HG03520 (cell line): ENCODE data around the gene ADGRV1.
"Not testable (repeated sequence)": the region's sequence is repeated elsewhere in the genome, so short reads cannot be mapped to it uniquely, and the experiment has no call there.

Source experiments
- ATAC-seq: cut with Tn5 transposase; IDR thresholded peaks from one replicate; pipeline ENCODE4 v1.9.1; 2021; ENCODE audit warnings: mild to moderate bottlenecking, moderate library complexity; ENCODE audit not compliant: unreplicated experiment

The ADGRV1 gene

GRCh38 chr5:90709323-90710155 is 150.9 kb downstream of the ADGRV1 start:
- ATAC-seq: peak; percentile 74

DNA sequence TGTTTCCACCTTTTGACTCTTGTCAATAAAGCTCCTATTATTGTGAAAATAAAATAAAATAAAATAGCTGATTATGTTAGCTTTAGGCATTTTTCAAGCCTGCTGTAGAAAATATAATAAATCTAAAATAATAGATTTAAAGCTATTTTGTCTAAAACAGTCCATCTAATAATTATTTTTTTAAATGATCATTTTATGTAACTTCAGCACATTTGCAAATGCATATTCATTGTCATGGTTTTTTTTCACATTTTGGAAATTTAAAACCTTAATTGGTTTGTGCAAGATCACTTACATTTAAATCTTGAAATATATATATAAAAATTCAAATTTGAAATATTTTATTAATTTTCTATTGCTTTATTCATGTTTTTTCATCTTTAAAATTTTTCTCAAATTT is 159.8 kb downstream of the ADGRV1 start:
- ATAC-seq: no peak

- no peak for ATAC-seq
These were observed 181.0 kb downstream of the ADGRV1 start for GRCh38 chr5:90739567-90739966.

DNA sequence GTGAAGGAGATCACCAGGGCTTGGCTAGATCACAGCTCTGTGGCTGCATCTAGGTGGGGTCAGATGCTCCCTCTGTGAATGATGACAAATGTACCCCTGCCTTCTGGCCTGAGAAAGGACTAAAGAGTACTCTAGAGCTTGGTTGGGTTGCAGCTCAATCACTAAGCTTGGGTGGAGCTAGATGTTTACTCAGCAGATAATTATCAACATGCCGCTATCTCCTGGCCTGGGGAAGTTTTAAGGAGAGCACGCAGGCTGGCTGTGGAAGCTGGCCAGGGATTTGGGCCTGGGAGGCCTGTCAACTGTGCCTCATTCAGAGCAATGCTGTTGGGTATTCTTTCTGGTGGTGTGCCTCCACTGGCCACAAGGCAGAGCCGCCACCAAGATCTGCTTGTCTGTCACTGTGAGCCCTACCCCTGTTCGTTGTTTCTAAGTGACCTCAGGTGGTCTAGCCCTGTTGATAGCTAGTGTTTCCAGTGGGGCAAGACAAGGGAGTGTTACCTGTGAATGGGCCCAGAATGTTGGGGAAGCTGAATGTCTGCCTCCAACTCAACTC is 181.7 kb downstream of the ADGRV1 start:
- no peak for ATAC-seq

GRCh38 chr5:90741022-90741564 is 182.5 kb downstream of the ADGRV1 start:
- no peak for ATAC-seq

- ATAC-seq: no peak
These were observed 187.5 kb downstream of the ADGRV1 start for GRCh38 chr5:90746119-90746518.

GRCh38 chr5:90747175-90747574 is 188.6 kb downstream of the ADGRV1 start:
- ATAC-seq: no peak

- ATAC-seq: no peak
These were observed 189.1 kb downstream of the ADGRV1 start for GRCh38 chr5:90747693-90748092.

DNA sequence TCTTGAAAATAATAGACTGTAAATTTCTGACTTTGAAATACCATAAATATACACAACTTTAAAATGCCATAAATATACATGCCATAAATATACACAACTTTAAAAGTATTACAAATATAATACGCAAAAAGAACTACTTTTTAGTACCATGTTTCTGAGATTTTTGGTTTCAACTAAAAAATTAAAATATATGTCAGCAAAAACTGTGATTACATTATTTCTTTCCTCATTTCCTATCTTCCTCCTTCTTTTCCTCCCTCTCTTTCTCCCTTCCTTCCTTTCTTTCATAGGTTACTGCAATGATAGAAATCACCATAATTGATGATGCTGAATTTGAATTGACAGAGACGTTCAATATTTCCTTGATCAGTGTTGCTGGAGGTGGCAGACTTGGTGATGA is 200.5 kb downstream of the ADGRV1 start:
- no peak for ATAC-seq

DNA sequence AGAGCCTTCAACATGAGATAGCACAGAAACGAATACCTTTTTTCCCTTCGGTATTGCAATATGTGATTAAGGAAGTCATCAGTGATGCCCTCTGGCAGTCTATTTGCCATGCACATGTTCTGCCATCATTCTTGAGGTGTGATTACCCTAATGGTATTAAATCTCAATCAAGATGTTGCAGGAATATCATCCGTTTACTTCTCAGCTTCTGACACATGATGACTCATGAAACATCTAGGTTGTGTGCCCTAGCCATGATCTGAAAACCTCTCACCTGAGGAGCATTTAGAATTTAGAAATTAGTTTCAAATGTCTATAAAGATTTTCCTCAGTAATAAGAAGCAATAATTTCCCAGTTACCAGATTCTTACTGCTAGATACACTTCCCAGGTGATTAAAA is 209.1 kb downstream of the ADGRV1 start:
- ATAC-seq: no peak

DNA sequence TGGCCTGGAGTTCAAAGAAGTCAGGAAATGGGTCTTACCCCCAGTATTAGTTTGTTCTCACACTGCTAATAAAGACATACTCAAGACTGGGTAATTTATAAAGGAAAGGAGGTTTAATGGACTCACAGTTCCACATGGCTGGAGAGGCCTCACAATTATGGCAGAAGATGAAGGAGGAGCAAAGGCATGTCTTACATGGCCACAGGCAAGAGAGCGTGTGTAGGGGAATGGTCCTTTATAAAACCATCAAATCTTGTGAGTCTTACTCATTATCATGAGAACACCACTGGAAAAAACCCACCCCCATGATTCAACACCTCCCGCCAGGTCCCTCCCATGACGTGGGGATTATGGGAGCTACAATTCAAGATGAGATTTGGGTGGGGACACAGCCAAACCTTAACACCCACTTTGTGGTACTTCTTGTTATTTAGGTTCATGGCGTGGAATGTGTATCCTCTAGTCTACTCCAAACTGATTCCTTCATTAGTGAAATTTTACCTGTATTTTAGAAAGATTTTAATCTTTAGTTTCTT is 211.5 kb downstream of the ADGRV1 start:
- not testable (repeated sequence) for ATAC-seq

DNA sequence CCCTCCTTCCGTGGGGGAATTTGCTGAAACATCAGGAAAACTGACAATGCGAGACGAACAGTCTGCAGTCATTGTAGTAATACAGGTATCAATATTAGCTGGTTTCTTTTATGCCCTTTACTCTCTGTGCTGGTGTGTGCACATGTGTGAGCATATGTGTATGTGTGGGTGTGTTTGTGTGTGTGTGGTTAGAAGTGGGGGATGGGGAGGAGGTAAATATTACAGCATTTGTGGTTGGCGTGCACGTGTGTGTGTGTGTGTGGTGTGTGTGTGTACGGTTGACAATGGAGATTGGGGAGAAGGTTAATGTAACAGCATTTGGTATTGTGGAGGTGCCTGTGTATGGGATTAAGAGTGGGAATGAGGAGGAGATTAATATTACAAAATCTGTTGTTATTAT is 219.4 kb downstream of the ADGRV1 start:
- ATAC-seq: no peak

DNA sequence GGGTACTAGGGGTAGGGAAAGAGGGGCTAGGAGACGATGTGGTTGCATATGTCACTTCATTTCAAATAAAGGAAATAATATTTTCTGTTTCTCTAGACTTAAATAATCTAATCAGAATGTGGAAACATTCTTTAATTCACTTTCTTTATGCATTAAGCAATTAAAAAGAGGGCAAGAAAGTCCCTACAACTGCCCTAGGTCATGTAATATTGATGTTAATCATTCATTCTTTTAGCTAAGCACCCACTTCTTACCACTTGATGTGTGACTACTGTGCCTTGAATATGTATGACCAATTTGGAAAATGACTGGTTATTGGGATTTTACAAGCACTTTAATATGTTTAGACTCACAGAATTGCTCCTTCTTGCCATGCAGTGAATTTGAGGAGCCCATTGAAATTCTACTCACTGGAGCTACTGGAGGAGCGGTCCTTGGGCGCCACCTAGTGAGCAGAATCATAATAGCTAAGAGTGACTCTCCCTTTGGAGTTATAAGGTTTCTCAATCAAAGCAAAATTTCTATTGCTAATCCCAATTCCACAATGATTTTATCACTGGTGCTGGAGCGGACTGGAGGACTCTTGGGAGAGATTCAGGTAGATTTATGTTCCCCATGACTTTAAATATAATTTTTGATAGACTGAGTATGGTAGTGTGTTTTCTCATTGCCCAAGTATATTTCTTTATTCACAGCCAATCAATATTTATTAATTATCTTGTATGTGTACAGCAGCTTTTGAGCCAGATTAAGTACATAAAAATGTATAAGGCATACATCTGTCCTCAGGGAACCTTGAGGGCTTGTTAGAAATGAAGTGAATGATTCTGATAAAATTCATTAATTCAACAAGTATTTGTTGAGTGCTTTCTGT is 225.1 kb downstream of the ADGRV1 start:
- ATAC-seq: peak; percentile 94

DNA sequence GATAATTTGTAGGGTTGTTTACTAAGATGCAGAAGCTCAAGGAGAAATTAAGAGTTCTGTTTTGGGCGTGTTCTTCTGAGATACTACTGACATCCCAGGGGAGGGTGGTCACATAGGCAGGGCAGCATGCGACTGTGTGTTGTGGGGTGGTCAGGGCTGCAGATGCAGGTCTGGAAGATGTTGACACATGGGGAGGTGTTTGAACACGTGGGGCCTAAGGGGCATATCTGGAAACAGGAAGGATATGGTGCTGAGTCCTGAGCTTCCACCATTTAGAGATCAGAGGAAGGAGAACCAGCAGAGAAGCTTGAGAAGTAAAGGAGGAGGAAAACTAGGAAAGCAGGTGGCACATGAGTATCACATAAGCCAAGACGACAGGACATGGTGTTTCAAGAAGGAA is 228.2 kb downstream of the ADGRV1 start:
- ATAC-seq: no peak

- ATAC-seq: no peak
These were observed 234.1 kb downstream of the ADGRV1 start for GRCh38 chr5:90792725-90793124.

- no peak for ATAC-seq
These were observed 234.6 kb downstream of the ADGRV1 start for GRCh38 chr5:90793183-90793582.

DNA sequence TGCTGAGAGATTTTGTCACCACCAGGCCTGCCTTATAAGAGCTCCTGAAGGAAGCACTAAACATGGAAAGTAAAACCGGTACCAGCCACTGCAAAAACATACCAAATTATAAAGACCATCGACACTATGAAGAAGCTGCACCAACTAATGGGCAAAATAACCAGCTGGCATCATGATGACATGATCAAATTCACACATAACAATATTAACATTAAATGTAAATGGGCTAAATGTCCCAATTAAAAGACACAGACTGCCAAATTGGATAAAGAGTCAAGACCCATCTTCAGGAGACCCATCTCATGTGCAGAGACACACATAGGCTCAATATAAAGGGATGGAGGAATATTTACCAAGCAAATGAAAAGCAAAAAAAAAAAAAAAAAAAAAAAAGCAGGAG is 238.3 kb downstream of the ADGRV1 start:
- not testable (repeated sequence) for ATAC-seq

DNA sequence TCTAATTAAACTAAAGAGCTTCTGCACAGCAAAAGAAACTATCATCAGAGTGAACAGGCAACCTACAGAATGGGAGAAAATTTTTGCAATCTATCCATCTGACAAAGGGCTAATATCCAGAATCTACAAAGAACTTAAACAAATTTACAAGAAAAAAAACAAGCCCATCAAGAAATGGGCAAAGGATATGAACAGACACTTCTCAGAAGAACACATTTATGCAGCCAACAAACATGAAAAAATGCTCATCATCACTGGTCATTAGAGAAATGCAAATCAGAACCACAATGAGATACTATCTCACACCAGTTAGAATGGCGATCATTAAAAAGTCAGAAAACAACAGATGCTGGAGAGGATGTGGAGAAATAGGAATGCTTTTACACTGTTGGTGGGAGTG is 241.5 kb downstream of the ADGRV1 start:
- not testable (repeated sequence) for ATAC-seq

DNA sequence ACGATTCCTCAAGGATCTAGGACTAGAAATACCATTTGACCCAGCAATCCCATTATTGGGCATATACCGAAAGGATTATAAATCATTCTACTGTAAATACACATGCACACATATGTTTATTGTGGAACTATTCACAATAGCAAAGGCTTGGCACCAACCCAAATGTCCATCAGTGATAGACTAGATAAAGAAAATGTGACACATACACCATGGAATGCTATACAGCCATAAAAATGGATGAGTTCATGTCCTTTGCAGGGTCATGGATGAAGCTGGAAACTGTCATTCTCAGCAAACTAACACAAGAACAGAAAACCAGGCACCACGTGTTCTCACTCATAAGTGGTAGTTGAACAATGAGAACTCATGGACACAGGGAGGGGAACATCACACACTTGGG is 241.9 kb downstream of the ADGRV1 start:
- ATAC-seq: not testable (repeated sequence)

GRCh38 chr5:90802474-90803317 is 244.1 kb downstream of the ADGRV1 start:
- ATAC-seq: peak; percentile 67
